ENCODE results near the gene PCDHB14.
"Not testable (repeated sequence)": the region's sequence is repeated elsewhere in the genome, so short reads cannot be mapped to it uniquely, and the experiment has no call there.

Gene PCDHB14

DNA sequence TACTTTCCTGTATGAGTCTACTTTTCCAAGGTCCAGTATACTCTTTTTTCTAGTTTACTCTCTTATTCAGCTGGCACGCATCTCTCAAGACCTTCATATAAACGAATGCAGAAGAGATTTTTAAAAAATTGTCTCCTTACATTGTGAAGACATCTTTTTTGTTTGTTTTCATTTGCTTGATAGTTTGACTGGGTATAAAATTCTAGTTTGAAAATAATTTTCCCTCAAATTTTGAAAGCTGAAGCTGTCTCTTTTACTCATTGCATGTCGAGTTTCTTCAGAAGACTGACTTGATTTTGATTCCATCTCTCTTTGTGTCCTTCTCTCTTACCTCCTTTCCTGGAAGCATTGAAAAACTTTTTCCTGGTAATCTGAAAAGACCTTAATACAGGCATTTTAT is 26.8 kb upstream of the PCDHB14 start:
- Mint-ChIP-seq H3K4me1 (no peaks in the 10 kb centered on the region), H3K9me3 (peaks cover 78% of the 10 kb centered on the region)

DNA sequence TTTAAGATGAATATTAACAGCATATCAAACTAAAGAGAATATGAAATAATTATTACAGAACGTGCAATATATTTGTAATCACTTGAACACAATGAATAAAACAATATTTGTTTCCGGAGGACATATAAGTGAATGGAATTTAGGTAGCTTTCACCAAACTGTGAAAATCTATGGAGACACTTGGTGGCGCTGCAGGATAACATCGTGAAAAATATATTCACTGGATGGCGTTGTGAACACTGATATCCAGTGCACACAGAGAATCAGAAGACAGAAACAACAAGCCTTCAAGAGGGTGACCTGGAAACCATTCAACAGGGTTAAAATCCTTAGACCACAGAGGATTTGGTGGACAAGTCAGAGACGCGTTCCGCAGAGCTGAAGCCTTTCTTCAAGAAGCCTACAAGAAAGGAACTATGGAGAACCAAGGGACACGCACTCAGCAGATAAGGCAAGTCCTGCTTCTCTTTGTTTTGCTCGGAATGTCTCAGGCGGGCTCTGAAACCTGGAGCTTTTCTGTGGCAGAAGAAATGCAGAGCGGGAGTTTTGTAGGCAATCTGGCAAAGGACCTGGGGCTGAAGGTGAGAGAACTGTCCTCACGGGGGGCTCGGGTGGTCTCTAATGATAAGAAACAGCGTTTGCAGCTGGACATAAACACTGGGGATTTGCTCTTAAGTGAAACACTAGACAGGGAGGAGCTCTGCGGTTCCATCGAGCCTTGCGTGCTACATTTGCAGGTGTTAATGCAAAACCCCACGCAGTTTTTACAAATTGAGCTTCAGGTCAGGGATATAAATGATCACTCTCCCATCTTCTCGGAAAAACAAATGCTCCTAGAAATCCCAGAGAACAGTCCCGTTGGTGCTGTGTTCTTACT is 23.5 kb upstream of the PCDHB14 start, which contains the start of gene PCDHB11:
Gene PCDHB11 (plus strand): TSS at position 269 of the 877 bp plus-strand sequence. CDS start 148 bp downstream, at position 417.
- peak within 1 kb of the TSS; percentile 48 to 78 (median 71) for H3K4me3 Mint-ChIP-seq
- H3K27me3 Mint-ChIP-seq (ENCODE audit: low read depth): no peaks in the 10 kb centered on the region
- TF ChIP-seq, protein P1, sequence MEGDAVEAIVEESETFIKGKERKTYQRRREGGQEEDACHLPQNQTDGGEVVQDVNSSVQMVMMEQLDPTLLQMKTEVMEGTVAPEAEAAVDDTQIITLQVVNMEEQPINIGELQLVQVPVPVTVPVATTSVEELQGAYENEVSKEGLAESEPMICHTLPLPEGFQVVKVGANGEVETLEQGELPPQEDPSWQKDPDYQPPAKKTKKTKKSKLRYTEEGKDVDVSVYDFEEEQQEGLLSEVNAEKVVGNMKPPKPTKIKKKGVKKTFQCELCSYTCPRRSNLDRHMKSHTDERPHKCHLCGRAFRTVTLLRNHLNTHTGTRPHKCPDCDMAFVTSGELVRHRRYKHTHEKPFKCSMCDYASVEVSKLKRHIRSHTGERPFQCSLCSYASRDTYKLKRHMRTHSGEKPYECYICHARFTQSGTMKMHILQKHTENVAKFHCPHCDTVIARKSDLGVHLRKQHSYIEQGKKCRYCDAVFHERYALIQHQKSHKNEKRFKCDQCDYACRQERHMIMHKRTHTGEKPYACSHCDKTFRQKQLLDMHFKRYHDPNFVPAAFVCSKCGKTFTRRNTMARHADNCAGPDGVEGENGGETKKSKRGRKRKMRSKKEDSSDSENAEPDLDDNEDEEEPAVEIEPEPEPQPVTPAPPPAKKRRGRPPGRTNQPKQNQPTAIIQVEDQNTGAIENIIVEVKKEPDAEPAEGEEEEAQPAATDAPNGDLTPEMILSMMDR (IDR thresholded peaks at IDR 0.05; ENCODE audit: unreplicated experiment in 3 of 3): no peak
- H3K27ac Mint-ChIP-seq: peak within 1 kb of the TSS in 2 of 3 experiments; percentile 49 to 58
- peaks cover 79% of the 10 kb centered on the region for H3K36me3 Mint-ChIP-seq (ENCODE audit: low read depth)
- H3K4me1 Mint-ChIP-seq: no peaks in the 10 kb centered on the region
- peaks cover 72% of the 10 kb centered on the region for H3K9me3 Mint-ChIP-seq

More for the DNA sequence above, 26.8 kb upstream of the PCDHB14 start:
- no peaks in the 10 kb centered on the region for H3K27me3 Mint-ChIP-seq (ENCODE audit: low read depth)
- TF ChIP-seq, protein P1 (IDR thresholded peaks at IDR 0.05; ENCODE audit: unreplicated experiment in 3 of 3): no peak
- H3K4me3 Mint-ChIP-seq: no peak overlapping the region
- no peak overlapping the region for H3K27ac Mint-ChIP-seq
- H3K36me3 Mint-ChIP-seq (ENCODE audit: low read depth): peaks cover 82% of the 10 kb centered on the region

DNA sequence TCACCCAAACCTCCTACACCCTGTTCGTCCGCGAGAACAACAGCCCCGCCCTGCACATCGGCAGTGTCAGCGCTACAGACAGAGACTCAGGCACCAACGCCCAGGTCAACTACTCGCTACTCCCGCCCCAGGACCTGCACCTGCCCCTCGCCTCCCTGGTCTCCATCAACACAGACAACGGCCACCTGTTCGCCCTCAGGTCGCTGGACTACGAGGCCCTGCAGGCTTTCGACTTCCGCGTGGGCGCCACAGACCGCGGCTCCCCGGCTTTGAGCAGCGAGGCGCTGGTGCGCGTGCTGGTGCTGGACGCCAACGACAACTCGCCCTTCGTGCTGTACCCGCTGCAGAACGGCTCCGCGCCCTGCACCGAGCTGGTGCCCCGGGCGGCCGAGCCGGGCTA is 22.0 kb upstream of the PCDHB14 start:
- peaks cover 84% of the 10 kb centered on the region for H3K36me3 Mint-ChIP-seq (ENCODE audit: low read depth)
- H3K4me3 Mint-ChIP-seq: not testable (repeated sequence)

DNA sequence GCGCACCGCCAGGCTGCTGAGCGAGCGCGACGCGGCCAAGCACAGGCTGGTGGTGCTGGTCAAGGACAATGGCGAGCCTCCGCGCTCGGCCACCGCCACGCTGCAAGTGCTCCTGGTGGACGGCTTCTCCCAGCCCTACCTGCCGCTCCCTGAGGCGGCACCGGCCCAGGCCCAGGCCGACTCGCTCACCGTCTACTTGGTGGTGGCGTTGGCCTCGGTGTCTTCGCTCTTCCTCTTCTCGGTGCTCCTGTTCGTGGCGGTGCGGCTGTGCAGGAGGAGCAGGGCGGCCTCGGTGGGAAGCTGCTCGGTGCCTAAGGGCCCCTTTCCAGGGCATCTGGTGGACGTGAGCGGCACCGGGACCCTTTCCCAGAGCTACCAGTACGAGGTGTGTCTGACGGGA is 21.5 kb upstream of the PCDHB14 start:
- not testable (repeated sequence) for H3K27me3 Mint-ChIP-seq (ENCODE audit: low read depth); H3K27ac Mint-ChIP-seq; H3K4me1 Mint-ChIP-seq
- Mint-ChIP-seq H3K4me3 (peak overlapping the region in 1 of 3 experiments; percentile 21), H3K36me3 (ENCODE audit: low read depth) (peaks cover 84% of the 10 kb centered on the region), H3K9me3 (peaks cover 72% of the 10 kb centered on the region)

More for the DNA sequence above, 22.0 kb upstream of the PCDHB14 start:
- not testable (repeated sequence) for H3K4me1 Mint-ChIP-seq; H3K27me3 Mint-ChIP-seq (ENCODE audit: low read depth); H3K27ac Mint-ChIP-seq
- peaks cover 74% of the 10 kb centered on the region for H3K9me3 Mint-ChIP-seq

DNA sequence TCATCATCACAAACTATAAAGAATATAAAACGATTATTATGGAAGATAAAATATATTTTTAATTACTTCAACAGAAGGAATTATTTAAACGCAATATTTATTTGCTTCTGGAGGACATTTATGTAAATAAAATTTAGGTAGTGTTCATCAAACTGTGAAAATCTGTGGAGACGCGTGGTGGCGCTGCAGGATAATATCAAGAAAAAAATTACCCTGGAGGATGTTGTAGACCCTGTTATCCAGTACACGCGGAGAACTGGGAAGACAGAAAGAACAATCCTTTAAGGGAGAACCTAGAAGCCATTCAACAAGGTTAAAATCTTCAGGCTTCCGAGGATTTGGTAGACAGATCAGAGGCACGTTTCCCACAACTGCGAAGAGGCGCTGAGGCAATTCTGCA is 14.7 kb upstream of the PCDHB14 start, which contains the start of gene PCDHB12:
Gene PCDHB12 (plus strand): TSS at position 242 of the 400 bp plus-strand sequence. CDS start 189 bp downstream, outside the sequence.
- Mint-ChIP-seq H3K27ac (no peak within 1 kb of the TSS), H3K9me3 (peaks cover 73% of the 10 kb centered on the region), H3K4me1 (no peaks in the 10 kb centered on the region), H3K4me3 (peak within 1 kb of the TSS in 2 of 3 experiments; percentile 13 to 41), H3K27me3 (ENCODE audit: low read depth) (no peaks in the 10 kb centered on the region), H3K36me3 (ENCODE audit: low read depth) (peaks cover 86% of the 10 kb centered on the region)
- TF ChIP-seq, protein P1 (IDR thresholded peaks at IDR 0.05; ENCODE audit: unreplicated experiment in 3 of 3): no peak

DNA sequence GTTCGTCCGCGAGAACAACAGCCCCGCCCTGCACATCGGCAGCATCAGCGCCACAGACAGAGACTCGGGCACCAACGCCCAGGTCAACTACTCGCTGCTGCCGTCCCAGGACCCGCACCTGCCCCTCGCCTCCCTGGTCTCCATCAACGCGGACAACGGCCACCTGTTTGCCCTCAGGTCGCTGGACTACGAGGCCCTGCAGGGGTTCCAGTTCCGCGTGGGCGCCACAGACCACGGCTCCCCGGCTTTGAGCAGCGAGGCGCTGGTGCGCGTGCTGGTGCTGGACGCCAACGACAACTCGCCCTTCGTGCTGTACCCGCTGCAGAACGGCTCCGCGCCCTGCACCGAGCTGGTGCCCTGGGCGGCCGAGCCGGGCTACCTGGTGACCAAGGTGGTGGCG is 12.9 kb upstream of the PCDHB14 start:
- not testable (repeated sequence) for H3K27me3 Mint-ChIP-seq (ENCODE audit: low read depth)

DNA sequence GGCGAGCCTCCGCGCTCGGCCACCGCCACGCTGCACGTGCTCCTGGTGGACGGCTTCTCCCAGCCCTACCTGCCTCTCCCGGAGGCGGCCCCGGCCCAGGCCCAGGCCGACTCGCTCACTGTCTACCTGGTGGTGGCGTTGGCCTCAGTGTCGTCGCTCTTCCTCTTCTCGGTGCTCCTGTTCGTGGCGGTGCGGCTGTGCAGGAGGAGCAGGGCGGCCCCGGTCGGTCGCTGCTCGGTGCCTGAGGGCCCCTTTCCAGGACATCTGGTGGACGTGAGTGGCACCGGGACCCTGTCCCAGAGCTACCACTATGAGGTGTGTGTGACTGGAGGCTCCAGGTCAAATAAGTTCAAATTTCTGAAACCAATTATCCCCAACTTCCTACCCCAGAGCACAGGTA is 12.3 kb upstream of the PCDHB14 start:
- H3K36me3 Mint-ChIP-seq (ENCODE audit: low read depth): peaks cover 82% of the 10 kb centered on the region
- H3K27ac Mint-ChIP-seq: not testable (repeated sequence)

More for the DNA sequence above, 12.9 kb upstream of the PCDHB14 start:
- H3K36me3 Mint-ChIP-seq (ENCODE audit: low read depth): peaks cover 86% of the 10 kb centered on the region
- peaks cover 78% of the 10 kb centered on the region for H3K9me3 Mint-ChIP-seq
- H3K4me3 Mint-ChIP-seq, H3K27ac Mint-ChIP-seq, H3K4me1 Mint-ChIP-seq: not testable (repeated sequence)

DNA sequence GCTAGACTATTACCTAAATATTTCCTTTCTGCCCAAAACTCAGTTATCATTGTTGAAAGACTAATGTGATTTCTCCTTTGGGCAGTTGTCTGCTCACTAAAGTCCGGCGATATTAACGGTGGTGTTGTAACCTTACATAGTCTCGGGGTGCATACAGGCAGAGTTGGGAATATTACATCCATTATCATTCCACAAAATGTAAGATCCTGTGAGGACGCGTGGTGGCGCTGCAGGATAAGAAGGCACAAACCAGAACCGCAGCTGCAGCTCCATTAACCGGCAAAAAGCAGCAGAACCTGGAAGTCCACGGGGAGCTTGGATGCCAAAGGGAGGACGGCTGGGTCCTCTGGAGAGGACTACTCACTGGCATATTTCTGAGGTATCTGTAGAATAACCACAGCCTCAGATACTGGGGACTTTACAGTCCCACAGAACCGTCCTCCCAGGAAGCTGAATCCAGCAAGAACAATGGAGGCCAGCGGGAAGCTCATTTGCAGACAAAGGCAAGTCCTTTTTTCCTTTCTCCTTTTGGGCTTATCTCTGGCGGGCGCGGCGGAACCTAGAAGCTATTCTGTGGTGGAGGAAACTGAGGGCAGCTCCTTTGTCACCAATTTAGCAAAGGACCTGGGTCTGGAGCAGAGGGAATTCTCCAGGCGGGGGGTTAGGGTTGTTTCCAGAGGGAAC is 9.3 kb upstream of the PCDHB14 start, which contains the start of gene PCDHB13:
Gene PCDHB13 (plus strand): TSS at position 264 of the 684 bp plus-strand sequence. CDS start 205 bp downstream, at position 469.
- Mint-ChIP-seq H3K36me3 (ENCODE audit: low read depth) (peaks cover 74% of the 10 kb centered on the region), H3K9me3 (peaks cover 74% of the 10 kb centered on the region), H3K4me3 (peak within 1 kb of the TSS; percentile 35 to 66 (median 61)), H3K27ac (peak within 1 kb of the TSS in 1 of 3 experiments; percentile 41)
- not testable (repeated sequence) for H3K27me3 Mint-ChIP-seq (ENCODE audit: low read depth); H3K4me1 Mint-ChIP-seq

More for the DNA sequence above, 12.3 kb upstream of the PCDHB14 start:
- not testable (repeated sequence) for H3K4me3 Mint-ChIP-seq; H3K4me1 Mint-ChIP-seq; H3K27me3 Mint-ChIP-seq (ENCODE audit: low read depth)
- peaks cover 75% of the 10 kb centered on the region for H3K9me3 Mint-ChIP-seq

DNA sequence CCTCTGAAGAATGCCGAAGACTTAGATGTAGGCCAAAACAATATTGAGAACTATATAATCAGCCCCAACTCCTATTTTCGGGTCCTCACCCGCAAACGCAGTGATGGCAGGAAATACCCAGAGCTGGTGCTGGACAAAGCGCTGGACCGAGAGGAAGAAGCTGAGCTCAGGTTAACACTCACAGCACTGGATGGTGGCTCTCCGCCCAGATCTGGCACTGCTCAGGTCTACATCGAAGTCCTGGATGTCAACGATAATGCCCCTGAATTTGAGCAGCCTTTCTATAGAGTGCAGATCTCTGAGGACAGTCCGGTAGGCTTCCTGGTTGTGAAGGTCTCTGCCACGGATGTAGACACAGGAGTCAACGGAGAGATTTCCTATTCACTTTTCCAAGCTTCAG is 8.6 kb upstream of the PCDHB14 start:
- not testable (repeated sequence) for H3K27ac Mint-ChIP-seq; H3K27me3 Mint-ChIP-seq (ENCODE audit: low read depth); H3K4me3 Mint-ChIP-seq; H3K4me1 Mint-ChIP-seq
- peaks cover 73% of the 10 kb centered on the region for H3K9me3 Mint-ChIP-seq
- H3K36me3 Mint-ChIP-seq (ENCODE audit: low read depth): peaks cover 74% of the 10 kb centered on the region

DNA sequence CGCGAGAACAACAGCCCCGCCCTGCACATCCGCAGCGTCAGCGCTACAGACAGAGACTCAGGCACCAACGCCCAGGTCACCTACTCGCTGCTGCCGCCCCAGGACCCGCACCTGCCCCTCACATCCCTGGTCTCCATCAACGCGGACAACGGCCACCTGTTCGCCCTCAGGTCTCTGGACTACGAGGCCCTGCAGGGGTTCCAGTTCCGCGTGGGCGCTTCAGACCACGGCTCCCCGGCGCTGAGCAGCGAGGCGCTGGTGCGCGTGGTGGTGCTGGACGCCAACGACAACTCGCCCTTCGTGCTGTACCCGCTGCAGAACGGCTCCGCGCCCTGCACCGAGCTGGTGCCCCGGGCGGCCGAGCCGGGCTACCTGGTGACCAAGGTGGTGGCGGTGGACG is 7.6 kb upstream of the PCDHB14 start:
- not testable (repeated sequence) for H3K27me3 Mint-ChIP-seq (ENCODE audit: low read depth); H3K4me3 Mint-ChIP-seq; H3K27ac Mint-ChIP-seq; H3K4me1 Mint-ChIP-seq
- peaks cover 76% of the 10 kb centered on the region for H3K36me3 Mint-ChIP-seq (ENCODE audit: low read depth)
- peaks cover 76% of the 10 kb centered on the region for H3K9me3 Mint-ChIP-seq

DNA sequence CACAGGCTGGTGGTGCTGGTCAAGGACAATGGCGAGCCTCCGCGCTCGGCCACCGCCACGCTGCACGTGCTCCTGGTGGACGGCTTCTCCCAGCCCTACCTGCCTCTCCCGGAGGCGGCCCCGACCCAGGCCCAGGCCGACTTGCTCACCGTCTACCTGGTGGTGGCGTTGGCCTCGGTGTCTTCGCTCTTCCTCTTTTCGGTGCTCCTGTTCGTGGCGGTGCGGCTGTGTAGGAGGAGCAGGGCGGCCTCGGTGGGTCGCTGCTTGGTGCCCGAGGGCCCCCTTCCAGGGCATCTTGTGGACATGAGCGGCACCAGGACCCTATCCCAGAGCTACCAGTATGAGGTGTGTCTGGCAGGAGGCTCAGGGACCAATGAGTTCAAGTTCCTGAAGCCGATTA is 7.1 kb upstream of the PCDHB14 start:
- not testable (repeated sequence) for H3K4me1 Mint-ChIP-seq; H3K4me3 Mint-ChIP-seq; H3K27ac Mint-ChIP-seq; H3K27me3 Mint-ChIP-seq (ENCODE audit: low read depth)
- Mint-ChIP-seq H3K9me3 (peaks cover 76% of the 10 kb centered on the region), H3K36me3 (ENCODE audit: low read depth) (peaks cover 77% of the 10 kb centered on the region)
